ENCODE results near the gene PTPRQ. TPM values are rescaled to one million over a fixed set of nuclear protein-coding genes. Genes with fewer than 3 reads are reported as not detected.

PTPRQ gene
- total and polyA plus RNA-seq, 2 of the 8 experiments (the other 6 are each of a cell fraction or from before 2014, with no cell fraction given): not detected

- no peak for TF ChIP-seq E2F6 (IDR thresholded peaks at IDR 0.05)
- TF ChIP-seq POU5F1 (IDR thresholded peaks at IDR 0.05; ENCODE audit: low read depth, low read length): peak; percentile 92
- TF ChIP-seq USF2 (IDR thresholded peaks at IDR 0.05; ENCODE audit: low read length): no peak
- TF ChIP-seq SP1 (IDR thresholded peaks at IDR 0.05; ENCODE audit: low read depth, low read length): peak; percentile 69
- no peak for TF ChIP-seq EGR1 (IDR thresholded peaks at IDR 0.05; ENCODE audit: borderline replicate concordance, low read depth, low read length)
- TF ChIP-seq CHD7 (IDR thresholded peaks at IDR 0.05; ENCODE audit: insufficient replicate concordance, low read length): peak; percentile 68
- peak in 1 of 2 experiments; percentile 62 for TF ChIP-seq BCL11A (IDR thresholded peaks at IDR 0.05; ENCODE audit: low read depth in 2 of 2, low read length in 2 of 2)
- no peak for TF ChIP-seq CEBPB (IDR thresholded peaks at IDR 0.05; ENCODE audit: low read depth, low read length)
- TF ChIP-seq NANOG (IDR thresholded peaks at IDR 0.05; ENCODE audit: insufficient read depth, low read depth, low read length, poor library complexity, severe bottlenecking): peak; percentile 78
- TF ChIP-seq TAF1 (IDR thresholded peaks at IDR 0.05; ENCODE audit: low read depth, low read length): peak; percentile 57; the same call in 1 of the 2 replicates
Observed at GRCh38 chr12:80684077-80684495, 240.1 kb downstream of the PTPRQ start (continued).

Data from H1 (cell line).